ENCODE measurements around the gene HMG20A.

HMG20A gene

DNA sequence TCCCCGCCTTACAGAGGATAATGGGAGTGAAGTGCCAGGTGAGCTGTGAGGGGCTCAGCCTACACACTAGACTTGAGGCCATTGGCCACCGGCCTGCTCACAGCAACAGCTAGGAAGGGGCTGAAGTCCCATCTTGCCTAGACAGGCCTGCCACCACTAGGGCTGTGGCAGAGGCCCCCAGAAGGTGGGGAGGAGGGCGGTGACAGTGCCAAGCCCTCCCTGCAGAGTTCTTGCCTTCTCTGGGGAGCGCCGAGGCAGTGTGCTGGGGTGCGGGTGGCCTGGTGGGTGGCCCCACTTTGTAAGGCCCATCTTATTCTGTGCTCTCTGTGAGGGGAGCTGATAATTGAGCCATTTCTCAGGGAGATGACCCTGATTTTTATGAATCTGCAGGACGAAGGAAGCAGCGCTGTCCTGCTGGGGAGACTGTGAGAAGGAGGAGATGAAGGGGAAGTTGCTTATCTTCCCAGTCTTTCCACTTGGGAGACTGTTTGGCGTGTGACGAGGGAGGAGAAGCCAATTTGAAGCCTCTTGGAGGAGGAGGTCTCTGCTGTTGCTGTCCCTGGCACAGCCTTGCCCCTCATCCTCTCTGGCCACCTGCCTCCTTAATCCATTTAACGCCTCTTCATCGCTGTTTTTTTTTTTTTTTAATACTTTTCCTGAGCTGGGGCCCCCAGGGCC is 107.7 kb downstream of the HMG20A start:
- TF ChIP-seq, protein P1, sequence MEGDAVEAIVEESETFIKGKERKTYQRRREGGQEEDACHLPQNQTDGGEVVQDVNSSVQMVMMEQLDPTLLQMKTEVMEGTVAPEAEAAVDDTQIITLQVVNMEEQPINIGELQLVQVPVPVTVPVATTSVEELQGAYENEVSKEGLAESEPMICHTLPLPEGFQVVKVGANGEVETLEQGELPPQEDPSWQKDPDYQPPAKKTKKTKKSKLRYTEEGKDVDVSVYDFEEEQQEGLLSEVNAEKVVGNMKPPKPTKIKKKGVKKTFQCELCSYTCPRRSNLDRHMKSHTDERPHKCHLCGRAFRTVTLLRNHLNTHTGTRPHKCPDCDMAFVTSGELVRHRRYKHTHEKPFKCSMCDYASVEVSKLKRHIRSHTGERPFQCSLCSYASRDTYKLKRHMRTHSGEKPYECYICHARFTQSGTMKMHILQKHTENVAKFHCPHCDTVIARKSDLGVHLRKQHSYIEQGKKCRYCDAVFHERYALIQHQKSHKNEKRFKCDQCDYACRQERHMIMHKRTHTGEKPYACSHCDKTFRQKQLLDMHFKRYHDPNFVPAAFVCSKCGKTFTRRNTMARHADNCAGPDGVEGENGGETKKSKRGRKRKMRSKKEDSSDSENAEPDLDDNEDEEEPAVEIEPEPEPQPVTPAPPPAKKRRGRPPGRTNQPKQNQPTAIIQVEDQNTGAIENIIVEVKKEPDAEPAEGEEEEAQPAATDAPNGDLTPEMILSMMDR (IDR thresholded peaks at IDR 0.05) = no peak
- no peak for TF ChIP-seq ZFX (IDR thresholded peaks at IDR 0.05; ENCODE audit: borderline replicate concordance)
- no peak overlapping the region for H3K27ac ChIP-seq

DNA sequence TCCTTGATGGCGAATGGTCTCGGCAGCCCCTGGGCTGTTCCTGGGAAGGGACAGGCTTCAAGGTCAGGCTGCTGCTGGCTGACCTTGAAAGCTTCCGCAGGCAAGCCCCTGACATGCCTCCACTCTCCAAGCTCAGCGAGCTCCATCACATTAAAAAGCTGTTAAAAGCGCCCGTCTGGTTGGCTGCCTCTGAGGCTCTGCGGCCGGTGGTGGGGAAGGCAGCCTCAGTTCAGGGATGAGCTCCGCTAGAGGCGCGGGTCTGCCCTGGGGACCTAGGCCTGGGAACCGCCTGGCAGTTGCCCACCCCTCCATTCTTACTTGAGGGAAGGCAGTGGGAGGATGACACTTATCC is 108.3 kb downstream of the HMG20A start:
- H3K27ac ChIP-seq = no peak overlapping the region

DNA sequence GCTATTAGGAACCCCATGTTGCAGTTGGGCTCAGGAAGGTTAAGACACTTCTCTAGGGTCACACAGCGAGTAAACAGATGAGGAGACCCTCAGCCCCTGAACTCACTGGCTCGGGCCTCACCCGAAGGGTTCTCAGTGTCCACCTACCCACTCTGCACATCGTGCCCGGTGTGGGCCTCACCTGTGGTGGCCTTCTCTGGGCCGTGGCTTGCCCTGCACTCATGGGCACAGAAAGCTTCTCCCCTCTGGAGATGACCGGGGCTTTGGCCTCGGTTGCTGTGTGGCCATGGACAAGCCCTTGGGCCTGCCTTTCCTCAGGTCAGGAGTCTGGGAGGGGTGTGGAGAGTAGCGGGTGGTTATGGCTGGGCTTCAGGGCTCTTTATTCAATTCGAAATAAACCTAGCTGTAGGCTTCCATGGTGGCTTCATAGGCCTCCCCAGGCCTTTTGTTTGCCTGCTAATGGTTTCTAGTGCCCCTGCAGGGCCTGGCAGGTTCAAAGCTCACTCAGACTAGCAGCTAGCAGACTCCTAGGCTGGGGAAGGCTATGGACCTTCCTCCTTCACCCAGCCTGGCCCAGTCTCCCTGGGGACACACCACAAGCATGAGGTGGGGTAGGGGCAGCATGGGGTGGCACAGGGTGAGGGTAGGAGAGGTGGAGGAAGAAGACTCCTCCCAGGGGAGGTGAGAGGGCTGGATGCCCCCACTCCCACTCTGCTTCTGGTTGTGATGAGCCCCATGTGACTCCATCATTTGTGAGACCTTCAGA is 108.9 kb downstream of the HMG20A start:
- TF ChIP-seq ZFX (IDR thresholded peaks at IDR 0.05; ENCODE audit: borderline replicate concordance) = no peak
- TF ChIP-seq, protein P1 (IDR thresholded peaks at IDR 0.05) = no peak
- no peak overlapping the region for H3K27ac ChIP-seq

More for the DNA sequence above, 108.3 kb downstream of the HMG20A start:
- no peak for TF ChIP-seq ZFX (IDR thresholded peaks at IDR 0.05; ENCODE audit: borderline replicate concordance)
- TF ChIP-seq, protein P1 (IDR thresholded peaks at IDR 0.05) = no peak

DNA sequence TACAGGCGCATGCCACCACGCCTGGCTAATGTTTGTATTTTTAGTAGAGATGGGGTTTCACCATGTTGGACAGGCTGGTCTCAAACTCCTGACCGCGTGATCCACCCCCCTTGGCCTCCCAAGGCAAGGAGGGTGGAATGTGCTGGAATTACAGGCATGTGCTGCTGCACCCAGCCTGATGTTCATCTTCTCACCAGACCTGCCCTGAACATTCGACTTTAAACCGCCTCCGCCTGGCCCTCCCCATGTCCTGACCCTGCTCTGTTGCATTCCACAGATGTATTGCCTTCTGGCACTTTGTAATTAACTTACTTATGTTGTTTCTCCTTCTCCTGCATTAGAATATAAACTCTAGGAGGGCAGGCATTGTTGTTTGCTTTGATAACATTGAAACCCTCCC is 109.9 kb downstream of the HMG20A start:
- no peak overlapping the region for H3K27ac ChIP-seq
- no peak for TF ChIP-seq ZFX (IDR thresholded peaks at IDR 0.05; ENCODE audit: borderline replicate concordance)
- TF ChIP-seq, protein P1 (IDR thresholded peaks at IDR 0.05) = no peak

DNA sequence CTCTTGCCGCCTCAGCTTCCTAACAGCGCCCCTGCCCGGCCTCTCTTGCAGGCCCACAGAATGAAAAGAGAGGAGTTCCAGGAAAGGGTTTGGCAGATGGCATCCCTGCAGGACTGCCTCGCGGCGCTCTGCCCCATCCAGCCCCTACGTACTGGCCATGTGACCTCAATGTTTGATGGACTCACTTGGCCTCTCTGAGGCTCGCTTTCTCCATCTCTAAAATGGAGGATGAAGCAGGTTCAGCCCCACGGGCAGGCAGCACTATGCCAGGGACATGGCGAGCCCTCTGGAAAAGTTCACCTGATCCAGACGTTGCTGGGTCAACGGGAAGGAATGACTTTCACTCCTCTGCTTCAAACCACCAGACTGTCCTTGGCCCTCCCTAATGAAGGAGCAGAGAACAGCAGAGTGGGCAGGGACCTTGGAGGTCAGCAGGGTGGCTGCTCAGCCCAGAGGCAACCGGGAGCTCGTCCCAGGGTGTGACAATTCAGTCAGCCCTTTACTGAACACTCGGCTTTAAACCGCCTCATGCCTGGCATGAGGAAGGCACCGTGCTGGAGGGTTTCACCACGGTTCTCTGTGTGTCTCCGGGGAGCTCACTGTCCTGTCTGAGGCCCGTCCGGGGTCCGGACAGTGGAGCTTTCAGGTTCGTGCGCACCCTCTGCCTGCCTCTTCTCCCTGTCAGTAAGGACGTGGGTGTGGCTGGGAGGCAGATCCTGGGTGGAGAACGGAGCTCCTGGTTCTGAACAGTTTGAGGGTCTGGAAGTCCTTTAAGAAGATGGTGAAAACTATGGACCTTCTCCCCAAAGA is 110.7 kb downstream of the HMG20A start:
- TF ChIP-seq, protein P1 (IDR thresholded peaks at IDR 0.05) = no peak
- TF ChIP-seq ZFX (IDR thresholded peaks at IDR 0.05; ENCODE audit: borderline replicate concordance) = no peak
- H3K27ac ChIP-seq = no peak overlapping the region

DNA sequence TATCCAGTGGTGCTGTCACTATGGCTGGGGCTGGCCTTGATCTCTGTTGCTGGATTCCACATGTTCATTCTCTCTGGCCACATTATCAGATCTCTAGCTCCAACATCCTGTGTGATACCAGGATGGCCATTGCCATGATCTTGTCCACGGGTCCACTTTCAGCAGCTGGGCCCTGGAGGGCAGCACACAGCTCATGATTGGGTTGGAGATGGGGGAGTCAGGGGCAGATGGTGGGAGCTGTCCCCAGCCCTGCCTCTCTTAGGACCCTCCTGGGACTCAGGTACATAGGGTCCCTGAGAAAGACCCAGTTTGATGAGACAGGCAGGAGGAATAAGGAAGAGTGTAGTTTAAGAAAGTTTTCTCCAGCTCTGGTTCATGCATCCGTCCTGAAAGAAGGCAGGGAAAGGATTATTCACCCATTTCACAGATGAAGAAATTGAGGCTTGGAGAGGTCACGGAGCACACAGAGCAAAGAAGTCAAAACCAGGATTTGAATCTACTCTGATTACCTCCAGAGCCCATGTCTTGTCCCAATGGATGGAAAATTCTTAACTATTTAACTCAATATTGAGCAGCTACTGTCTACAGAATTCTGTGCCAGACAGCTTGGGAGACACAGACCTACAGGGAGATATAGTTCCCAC is 111.5 kb downstream of the HMG20A start:
- H3K27ac ChIP-seq = no peak overlapping the region
- no peak for TF ChIP-seq ZFX (IDR thresholded peaks at IDR 0.05; ENCODE audit: borderline replicate concordance)
- TF ChIP-seq, protein P1 (IDR thresholded peaks at IDR 0.05) = no peak

Measured in 22Rv1 (cell line).